OCI-LY3 (cell line): Measurements from ENCODE around the gene MYOCD.

ENCODE experiments used
- EZH2phosphoT487 ChIP-seq: fragments of 200-600 bp; shearing (Covaris generic); IDR thresholded peaks from 2 replicates; pipeline ENCODE4 v1.6.1; 2018; ENCODE audit warnings: antibody characterized with exemption, mixed run types, low read depth
- TF ChIP-seq, protein P1 (sequence below): fragments of 200-600, 300-600 bp; sonication (generic); IDR thresholded peaks from 2 replicates; pipeline ENCODE4 v1.5.1; 2014; ENCODE audit warnings: antibody characterized with exemption, low read length, low read depth

DNA sequence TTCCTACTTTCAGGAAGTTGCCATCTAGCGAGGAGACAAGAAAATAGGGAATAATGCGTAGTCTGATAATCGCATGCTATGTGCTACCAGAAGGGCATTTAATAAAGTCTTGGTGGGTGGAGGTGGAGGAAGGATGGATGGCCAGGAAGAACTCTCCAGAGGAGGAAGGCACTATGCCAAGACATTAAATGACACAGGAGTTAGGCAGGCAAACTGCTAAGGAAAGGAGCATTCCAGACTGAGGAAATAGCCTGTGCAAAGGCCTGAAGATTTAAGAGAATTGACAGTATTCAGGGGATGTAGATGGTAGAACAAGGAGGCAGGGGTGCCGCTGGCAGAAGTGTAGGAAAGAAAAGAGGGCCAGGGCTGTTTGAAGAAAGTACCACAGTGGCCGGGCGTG lies 104.3 kb downstream of the MYOCD start:
- TF ChIP-seq, protein P1, sequence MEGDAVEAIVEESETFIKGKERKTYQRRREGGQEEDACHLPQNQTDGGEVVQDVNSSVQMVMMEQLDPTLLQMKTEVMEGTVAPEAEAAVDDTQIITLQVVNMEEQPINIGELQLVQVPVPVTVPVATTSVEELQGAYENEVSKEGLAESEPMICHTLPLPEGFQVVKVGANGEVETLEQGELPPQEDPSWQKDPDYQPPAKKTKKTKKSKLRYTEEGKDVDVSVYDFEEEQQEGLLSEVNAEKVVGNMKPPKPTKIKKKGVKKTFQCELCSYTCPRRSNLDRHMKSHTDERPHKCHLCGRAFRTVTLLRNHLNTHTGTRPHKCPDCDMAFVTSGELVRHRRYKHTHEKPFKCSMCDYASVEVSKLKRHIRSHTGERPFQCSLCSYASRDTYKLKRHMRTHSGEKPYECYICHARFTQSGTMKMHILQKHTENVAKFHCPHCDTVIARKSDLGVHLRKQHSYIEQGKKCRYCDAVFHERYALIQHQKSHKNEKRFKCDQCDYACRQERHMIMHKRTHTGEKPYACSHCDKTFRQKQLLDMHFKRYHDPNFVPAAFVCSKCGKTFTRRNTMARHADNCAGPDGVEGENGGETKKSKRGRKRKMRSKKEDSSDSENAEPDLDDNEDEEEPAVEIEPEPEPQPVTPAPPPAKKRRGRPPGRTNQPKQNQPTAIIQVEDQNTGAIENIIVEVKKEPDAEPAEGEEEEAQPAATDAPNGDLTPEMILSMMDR, result no peak
- no peak for TF ChIP-seq EZH2phosphoT487
